SK-N-SH (cell line): ENCODE results near the gene WWTR1. TPM values are rescaled to one million over a fixed set of nuclear protein-coding genes. Genes with fewer than 3 reads are reported as not detected.

Experiments used
- CTCF ChIA-PET: fragments of 300-600, 350-600 bp; formaldehyde crosslinking; extraction: SDS; loops from one replicate; lab custom pipeline; 2021; lab: Yijun Ruan, JAX
- POLR2A ChIA-PET: fragments of 350-600 bp; sonication (Branson Sonifier 250); formaldehyde crosslinking; extraction: SDS; loops from one replicate; lab custom pipeline; 2020; ENCODE audit warnings: antibody characterized with exemption, inconsistent platforms; lab: Yijun Ruan, JAX
- DNase-seq: peaks from one replicate; pipeline ENCODE4 v3.0.0; 2012
- H2AFZ ChIP-seq: fragments of 200-600 bp; sonication (generic); 2 replicates; pipeline ENCODE4 v1.8.1; 2016; ENCODE audit warnings: antibody characterized with exemption, mild to moderate bottlenecking, low read depth
- H3F3A ChIP-seq: fragments of 200-600 bp; sonication (generic); replicated peaks from 2 replicates; pipeline ENCODE3; 2016; ENCODE audit warnings: antibody characterized with exemption, mild to moderate bottlenecking; ENCODE audit not compliant: insufficient read depth
- H3K27ac ChIP-seq, 2 experiments: fragments of 200-500 bp in 1 of 2; fragments of 200-600 bp in 1 of 2; sonication (Bioruptor generic) in 1 of 2; sonication (generic), shearing (Covaris generic) in 1 of 2; 2 replicates each; pipeline versions ENCODE4 v1.5.1 to v1.6.1; 2014 to 2016; ENCODE audit warnings: low read depth in 2 of 2, inconsistent platforms in 1 of 2, low read length in 1 of 2, mild to moderate bottlenecking in 1 of 2, mixed read lengths in 1 of 2
- H3K27me3 ChIP-seq: fragments of 200-600 bp; sonication (generic), shearing (Covaris generic); 2 replicates; pipeline ENCODE4 v1.6.1; 2016; ENCODE audit warnings: mixed run types; ENCODE audit not compliant: insufficient read depth
- H3K36me3 ChIP-seq, 2 experiments: fragments of 200-500 bp in 1 of 2; fragments of 200-600 bp in 1 of 2; sonication (Bioruptor generic) in 1 of 2; sonication (generic) in 1 of 2; replicated peaks in 1 of 2; 2 replicates each; pipeline versions ENCODE3 to v1.5.1; 2014 to 2016; ENCODE audit warnings: low read length in 1 of 2, mild to moderate bottlenecking in 1 of 2; ENCODE audit not compliant: insufficient read depth in 2 of 2, control insufficient read depth in 1 of 2
- H3K4me1 ChIP-seq, 2 experiments: fragments of 200-500 bp in 1 of 2; fragments of 200-600 bp in 1 of 2; sonication (Bioruptor generic) in 1 of 2; sonication (generic), shearing (Covaris generic) in 1 of 2; 2 replicates each; pipeline versions ENCODE4 v1.5.1 to v1.6.1; 2014 to 2016; ENCODE audit warnings: low read depth in 1 of 2, low read length in 1 of 2, mixed run types in 1 of 2; ENCODE audit not compliant: insufficient read depth in 2 of 2, control insufficient read depth in 1 of 2
- H3K4me2 ChIP-seq: fragments of 200-600 bp; sonication (generic), shearing (Covaris generic); 2 replicates; pipeline ENCODE4 v1.6.1; 2017; ENCODE audit warnings: mixed run types
- H3K4me3 ChIP-seq, 2 experiments: fragments of 200-500 bp in 1 of 2; fragments of 200-600 bp in 1 of 2; sonication (Bioruptor generic) in 1 of 2; sonication (generic), shearing (Covaris generic) in 1 of 2; 2 replicates each; pipeline versions ENCODE4 v1.5.1 to v1.8.1; 2014 to 2016; ENCODE audit warnings: low read depth in 2 of 2, inconsistent platforms in 1 of 2, low read length in 1 of 2, mild to moderate bottlenecking in 1 of 2, mixed read lengths in 1 of 2, moderate library complexity in 1 of 2
- H3K79me2 ChIP-seq: fragments of 200-600 bp; sonication (generic); 2 replicates; pipeline ENCODE4 v1.8.1; 2017; ENCODE audit warnings: mild to moderate bottlenecking; ENCODE audit not compliant: insufficient read depth
- H3K9ac ChIP-seq: fragments of 200-600 bp; sonication (generic); 2 replicates; pipeline ENCODE4 v1.6.1; 2017; ENCODE audit warnings: mixed run types
- H3K9me2 ChIP-seq: fragments of 200-600 bp; sonication (generic); 2 replicates; pipeline ENCODE4 v1.6.1; 2017; ENCODE audit warnings: mixed run types
- H3K9me3 ChIP-seq: fragments of 200-600 bp; sonication (generic); 2 replicates; pipeline ENCODE4 v1.6.1; 2017; ENCODE audit warnings: mixed run types, mild to moderate bottlenecking, moderate library complexity
- H4K20me1 ChIP-seq: fragments of 200-600 bp; sonication (generic); 2 replicates; pipeline ENCODE4 v1.6.1; 2017; ENCODE audit warnings: mild to moderate bottlenecking, mixed run types; ENCODE audit not compliant: insufficient read depth
- CHD2 ChIP-seq: fragments of 150-350 bp; IDR thresholded peaks from 2 replicates; pipeline ENCODE4 v1.6.1; 2018; ENCODE audit warnings: low read length; ENCODE audit not compliant: partially characterized antibody
- ELF1 ChIP-seq: IDR thresholded peaks from 2 replicates; pipeline ENCODE4 v1.4.0; 2012
- EP300 ChIP-seq, 2 experiments: IDR thresholded peaks; 2 replicates each; pipeline versions ENCODE4 v1.4.0 to v1.6.1; 2012; ENCODE audit warnings: borderline replicate concordance in 1 of 2, low read depth in 1 of 2, low read length in 1 of 2
- FOSL2 ChIP-seq: IDR thresholded peaks from 2 replicates; pipeline ENCODE4 v1.4.0; 2012; ENCODE audit warnings: low read depth, mild to moderate bottlenecking, moderate library complexity, borderline replicate concordance
- FOXJ3 ChIP-seq: sonication (generic); formaldehyde crosslinking; IDR thresholded peaks from 2 replicates; pipeline ENCODE4 v1.5.1; 2020; ENCODE audit warnings: mild to moderate bottlenecking, missing genetic modification reagents
- JUND ChIP-seq: IDR thresholded peaks from 2 replicates; pipeline ENCODE4 v1.4.0; 2012
- MEF2A ChIP-seq: IDR thresholded peaks from 2 replicates; pipeline ENCODE4 v1.4.0; 2012; ENCODE audit warnings: low read depth, borderline replicate concordance
- NFIC ChIP-seq: IDR thresholded peaks from 2 replicates; pipeline ENCODE4 v1.4.0; 2012; ENCODE audit warnings: borderline replicate concordance
- SMC3 ChIP-seq: IDR thresholded peaks from 2 replicates; pipeline ENCODE4 v1.6.1; 2012; ENCODE audit warnings: low read depth, low read length, improper control_type of control experiment
- WGBS: methylation state at CpG from one replicate; pipeline ENCODE4 v1.1.6; 2017; ENCODE audit warnings: low lambda C conversion rate; 5-methylcytosine and 5-hydroxymethylcytosine counted together
- polyA plus RNA-seq, 3 experiments: library from polyadenylated mRNA; depleted of rRNA; stranded (reverse); fragments of >200 nt; gene quantifications; 2 replicates each; pipeline ENCODE4 v1.2.3, GENCODE V29; 2012
- TF ChIP-seq, protein P1 (sequence below): IDR thresholded peaks from 2 replicates; pipeline ENCODE4; 2012
- TF ChIP-seq, protein P2 (sequence below): IDR thresholded peaks from 2 replicates; pipeline ENCODE4 v1.6.1; 2012; ENCODE audit warnings: mild to moderate bottlenecking, low read depth, low read length, moderate library complexity
- TF ChIP-seq, protein P3 (sequence below): fragments of 200-600 bp; sonication (generic); IDR thresholded peaks from 2 replicates; pipeline ENCODE4 v1.6.1; 2017; ENCODE audit warnings: antibody characterized with exemption, mild to moderate bottlenecking, moderate library complexity
- TF ChIP-seq, protein P4 (sequence below): fragments of 150-350 bp; IDR thresholded peaks from 2 replicates; pipeline ENCODE4 v1.6.1; 2017; ENCODE audit warnings: antibody characterized with exemption, low read length, low read depth, borderline replicate concordance

WWTR1 gene
- polyA plus RNA-seq, 1 of the 3 experiments (the other 2 are of a cell fraction): 60.6 TPM

DNA sequence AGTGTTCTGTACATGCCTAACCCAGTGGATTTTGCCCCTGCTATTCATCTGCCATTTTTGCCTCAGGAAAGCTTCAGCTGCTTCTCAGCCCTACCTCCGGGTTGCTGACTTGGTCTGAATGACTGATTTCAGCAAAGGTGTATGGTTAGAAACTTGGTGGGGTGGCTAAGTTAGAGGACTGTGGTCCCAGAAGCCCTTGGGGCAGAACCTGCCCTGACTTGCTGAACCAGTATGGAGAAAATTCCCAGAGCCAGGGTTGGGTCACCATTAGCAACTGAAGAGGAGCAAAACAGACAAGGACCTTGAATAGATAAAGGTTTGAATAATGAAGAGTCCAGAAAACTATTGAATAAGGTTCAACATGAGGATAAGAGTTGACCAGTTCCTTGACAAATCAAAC lies 6.1 kb upstream of the WWTR1 start (continued):
- TF ChIP-seq, protein P1, sequence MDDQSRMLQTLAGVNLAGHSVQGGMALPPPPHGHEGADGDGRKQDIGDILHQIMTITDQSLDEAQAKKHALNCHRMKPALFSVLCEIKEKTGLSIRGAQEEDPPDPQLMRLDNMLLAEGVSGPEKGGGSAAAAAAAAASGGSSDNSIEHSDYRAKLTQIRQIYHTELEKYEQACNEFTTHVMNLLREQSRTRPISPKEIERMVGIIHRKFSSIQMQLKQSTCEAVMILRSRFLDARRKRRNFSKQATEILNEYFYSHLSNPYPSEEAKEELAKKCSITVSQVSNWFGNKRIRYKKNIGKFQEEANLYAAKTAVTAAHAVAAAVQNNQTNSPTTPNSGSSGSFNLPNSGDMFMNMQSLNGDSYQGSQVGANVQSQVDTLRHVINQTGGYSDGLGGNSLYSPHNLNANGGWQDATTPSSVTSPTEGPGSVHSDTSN: no peak
- no peak for TF ChIP-seq FOXJ3

DNA sequence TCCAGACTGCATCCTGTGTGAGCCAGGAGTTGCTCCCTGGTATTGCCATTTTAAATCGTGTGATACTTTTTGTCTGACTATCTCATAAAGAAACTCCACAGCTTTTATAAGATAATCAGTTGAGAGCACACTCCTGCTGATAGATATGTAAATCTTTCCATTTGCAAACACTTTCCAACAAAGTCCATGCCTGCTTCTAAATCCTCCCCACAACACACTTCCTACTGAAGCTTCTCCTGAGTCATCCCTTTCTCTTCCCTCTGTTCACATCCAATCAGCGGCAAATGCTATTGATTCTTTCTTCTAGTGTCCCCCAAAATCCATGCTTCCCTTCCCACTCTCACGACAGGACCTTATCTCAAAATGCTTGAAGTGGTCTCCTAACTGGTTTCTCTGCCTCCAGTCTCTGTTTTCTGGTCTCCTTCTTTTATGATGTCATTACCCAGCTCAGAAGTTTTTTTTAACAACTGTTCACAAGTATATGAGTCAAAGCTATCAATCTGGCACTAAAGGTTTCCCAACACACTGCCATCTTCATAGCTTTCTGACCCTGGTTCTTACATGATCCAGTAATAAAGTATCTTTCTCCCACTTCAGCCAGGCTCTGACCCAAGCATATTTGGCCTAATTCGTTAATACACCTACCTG lies 4.5 kb upstream of the WWTR1 start:
- peaks cover 5% of the 10 kb centered on the region for H3K79me2 ChIP-seq
- no peaks in the 10 kb centered on the region for H3K36me3 ChIP-seq
- peaks cover 7% of the 10 kb centered on the region for H3F3A ChIP-seq
- ChIA-PET POLR2A (interaction anchor here (0.6 kb wide), 1 partner anchor 324 kb away, joined by 3 read pairs; no protein-coding TSS in a partner anchor), CTCF (interaction anchor here (0.7 to 1.0 kb wide), 3 partner anchors 25 to 109 kb away, joined by 3 read pairs; no protein-coding TSS in a partner anchor)
- H3K27ac ChIP-seq: peak overlapping the region in 1 of 2 experiments; percentile 24; a peak in 1 of 4 replicates
- H3K27me3 ChIP-seq: no peaks in the 10 kb centered on the region
- no peaks in the 10 kb centered on the region for H3K9me3 ChIP-seq
- no peak overlapping the region for H3K9ac ChIP-seq
- peaks cover 4 to 11% of the 10 kb centered on the region in 2 experiments; a peak in 2 of 4 replicates for H3K4me1 ChIP-seq
- peak overlapping the region; percentile 44; the same call in 1 of the 2 replicates for H2AFZ ChIP-seq
- no peak overlapping the region for H3K4me2 ChIP-seq
- TF ChIP-seq, protein P1: no peak
- TF ChIP-seq JUND: no peak
- TF ChIP-seq, protein P2, sequence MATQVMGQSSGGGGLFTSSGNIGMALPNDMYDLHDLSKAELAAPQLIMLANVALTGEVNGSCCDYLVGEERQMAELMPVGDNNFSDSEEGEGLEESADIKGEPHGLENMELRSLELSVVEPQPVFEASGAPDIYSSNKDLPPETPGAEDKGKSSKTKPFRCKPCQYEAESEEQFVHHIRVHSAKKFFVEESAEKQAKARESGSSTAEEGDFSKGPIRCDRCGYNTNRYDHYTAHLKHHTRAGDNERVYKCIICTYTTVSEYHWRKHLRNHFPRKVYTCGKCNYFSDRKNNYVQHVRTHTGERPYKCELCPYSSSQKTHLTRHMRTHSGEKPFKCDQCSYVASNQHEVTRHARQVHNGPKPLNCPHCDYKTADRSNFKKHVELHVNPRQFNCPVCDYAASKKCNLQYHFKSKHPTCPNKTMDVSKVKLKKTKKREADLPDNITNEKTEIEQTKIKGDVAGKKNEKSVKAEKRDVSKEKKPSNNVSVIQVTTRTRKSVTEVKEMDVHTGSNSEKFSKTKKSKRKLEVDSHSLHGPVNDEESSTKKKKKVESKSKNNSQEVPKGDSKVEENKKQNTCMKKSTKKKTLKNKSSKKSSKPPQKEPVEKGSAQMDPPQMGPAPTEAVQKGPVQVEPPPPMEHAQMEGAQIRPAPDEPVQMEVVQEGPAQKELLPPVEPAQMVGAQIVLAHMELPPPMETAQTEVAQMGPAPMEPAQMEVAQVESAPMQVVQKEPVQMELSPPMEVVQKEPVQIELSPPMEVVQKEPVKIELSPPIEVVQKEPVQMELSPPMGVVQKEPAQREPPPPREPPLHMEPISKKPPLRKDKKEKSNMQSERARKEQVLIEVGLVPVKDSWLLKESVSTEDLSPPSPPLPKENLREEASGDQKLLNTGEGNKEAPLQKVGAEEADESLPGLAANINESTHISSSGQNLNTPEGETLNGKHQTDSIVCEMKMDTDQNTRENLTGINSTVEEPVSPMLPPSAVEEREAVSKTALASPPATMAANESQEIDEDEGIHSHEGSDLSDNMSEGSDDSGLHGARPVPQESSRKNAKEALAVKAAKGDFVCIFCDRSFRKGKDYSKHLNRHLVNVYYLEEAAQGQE: no peak
- TF ChIP-seq, protein P3, sequence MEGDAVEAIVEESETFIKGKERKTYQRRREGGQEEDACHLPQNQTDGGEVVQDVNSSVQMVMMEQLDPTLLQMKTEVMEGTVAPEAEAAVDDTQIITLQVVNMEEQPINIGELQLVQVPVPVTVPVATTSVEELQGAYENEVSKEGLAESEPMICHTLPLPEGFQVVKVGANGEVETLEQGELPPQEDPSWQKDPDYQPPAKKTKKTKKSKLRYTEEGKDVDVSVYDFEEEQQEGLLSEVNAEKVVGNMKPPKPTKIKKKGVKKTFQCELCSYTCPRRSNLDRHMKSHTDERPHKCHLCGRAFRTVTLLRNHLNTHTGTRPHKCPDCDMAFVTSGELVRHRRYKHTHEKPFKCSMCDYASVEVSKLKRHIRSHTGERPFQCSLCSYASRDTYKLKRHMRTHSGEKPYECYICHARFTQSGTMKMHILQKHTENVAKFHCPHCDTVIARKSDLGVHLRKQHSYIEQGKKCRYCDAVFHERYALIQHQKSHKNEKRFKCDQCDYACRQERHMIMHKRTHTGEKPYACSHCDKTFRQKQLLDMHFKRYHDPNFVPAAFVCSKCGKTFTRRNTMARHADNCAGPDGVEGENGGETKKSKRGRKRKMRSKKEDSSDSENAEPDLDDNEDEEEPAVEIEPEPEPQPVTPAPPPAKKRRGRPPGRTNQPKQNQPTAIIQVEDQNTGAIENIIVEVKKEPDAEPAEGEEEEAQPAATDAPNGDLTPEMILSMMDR: no peak
- no peak for TF ChIP-seq FOSL2
- no peak for TF ChIP-seq CHD2
- no peak for TF ChIP-seq FOXJ3
- TF ChIP-seq MEF2A: no peak
- TF ChIP-seq, protein P4, sequence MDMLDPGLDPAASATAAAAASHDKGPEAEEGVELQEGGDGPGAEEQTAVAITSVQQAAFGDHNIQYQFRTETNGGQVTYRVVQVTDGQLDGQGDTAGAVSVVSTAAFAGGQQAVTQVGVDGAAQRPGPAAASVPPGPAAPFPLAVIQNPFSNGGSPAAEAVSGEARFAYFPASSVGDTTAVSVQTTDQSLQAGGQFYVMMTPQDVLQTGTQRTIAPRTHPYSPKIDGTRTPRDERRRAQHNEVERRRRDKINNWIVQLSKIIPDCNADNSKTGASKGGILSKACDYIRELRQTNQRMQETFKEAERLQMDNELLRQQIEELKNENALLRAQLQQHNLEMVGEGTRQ: no peak
- no peak for TF ChIP-seq NFIC
- TF ChIP-seq EP300 (IDR thresholded peaks at IDR 0.05; ENCODE audit: borderline replicate concordance in 1 of 2, low read depth in 1 of 2, low read length in 1 of 2): no peak
- TF ChIP-seq ELF1: no peak
- TF ChIP-seq SMC3: no peak
- H3K4me3 ChIP-seq: no peak overlapping the region
- DNase-seq: no peak
- 77% methylated on average over 4 of the region's 4 CpGs for WGBS
- H3K9me2 ChIP-seq: no peaks in the 10 kb centered on the region
- H4K20me1 ChIP-seq: no peaks in the 10 kb centered on the region
